Mammary epithelial cell (primary cell): ENCODE results near the gene HSPBP1.

Experiments used
- CTCF ChIP-seq, 2 donors: IDR thresholded peaks in 1 of 2; conservative IDR thresholded peaks in 1 of 2; 2 replicates each; pipeline ENCODE4 v1.5.1; 2011 to 2012; ENCODE audit warnings: inconsistent platforms in 2 of 2, low read length in 2 of 2, mild to moderate bottlenecking in 2 of 2, control low read depth in 1 of 2, low read depth in 1 of 2; ENCODE audit not compliant: insufficient read depth in 1 of 2; ENCODE audit errors: extremely low read depth in 1 of 2
- EZH2 ChIP-seq: IDR thresholded peaks from 2 replicates; pipeline ENCODE4 v1.6.1; 2012; ENCODE audit warnings: low read length, inconsistent platforms, borderline replicate concordance

DNA sequence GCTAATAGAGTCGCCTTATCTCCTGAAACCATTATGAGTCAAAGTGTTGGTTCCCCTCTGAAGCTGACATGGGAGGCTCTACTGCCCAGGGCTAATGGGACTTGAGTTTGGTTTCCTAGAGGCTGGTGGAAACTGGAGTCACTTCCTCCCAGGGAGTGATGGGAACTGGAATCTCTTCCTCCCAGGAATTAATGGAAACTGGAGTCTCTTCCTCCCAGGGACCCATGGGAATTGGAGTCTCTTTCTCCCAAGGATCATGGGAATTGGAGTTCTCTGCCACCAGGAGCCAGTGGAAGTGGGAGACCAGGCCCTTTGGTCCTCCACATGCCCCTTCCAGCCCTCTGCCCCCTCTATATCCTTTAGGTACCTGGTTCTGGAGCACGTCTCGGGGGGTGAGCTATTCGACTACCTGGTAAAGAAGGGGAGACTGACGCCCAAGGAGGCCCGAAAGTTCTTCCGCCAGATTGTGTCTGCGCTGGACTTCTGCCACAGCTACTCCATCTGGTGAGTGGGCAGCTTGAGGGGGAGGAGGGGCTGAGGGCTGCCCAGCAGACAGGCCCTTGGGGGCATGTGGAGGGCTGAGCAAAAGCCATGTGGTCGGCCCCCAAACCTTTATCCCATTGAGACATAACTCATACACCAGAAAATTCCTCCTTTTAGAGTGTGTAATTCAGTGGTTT lies 9.3 kb upstream of the HSPBP1 start:
- no peak for TF ChIP-seq CTCF (conservative IDR thresholded peaks at IDR 0.05 in 1 of 2, IDR thresholded peaks at IDR 0.05 in 1 of 2; ENCODE audit: extremely low read depth in 1 of 2, insufficient read depth in 1 of 2, low read depth in 1 of 2, low read length in 2 of 2)
- TF ChIP-seq EZH2: no peak
